Small intestine (tissue), 7 donors: ENCODE measurements around the gene SIPA1L3. TPM values are rescaled to one million over a fixed set of nuclear protein-coding genes. Genes with fewer than 3 reads are reported as not detected.

Source experiments
- DNase-seq, 2 donors: peaks; one replicate each; pipeline versions ENCODE4 v3.0.0 to v3.0.0-alpha.2; 2013
- FAIRE-seq: peaks from 2 replicates; lab custom pipeline; 2012; peaks lifted over from hg19 to GRCh38; lab: Jason Lieb, UNC
- H3K27ac ChIP-seq, 3 donors: one replicate each; pipeline ENCODE4 v1.5.1; 2013; ENCODE audit warnings: low read length in 2 of 3, mild to moderate bottlenecking in 2 of 3, control low read depth in 1 of 3, inconsistent platforms in 1 of 3, low read depth in 1 of 3, moderate library complexity in 1 of 3
- H3K27me3 ChIP-seq, 3 donors: one replicate each; pipeline ENCODE4 v1.6.1; 2013; ENCODE audit warnings: low read length in 3 of 3, inconsistent platforms in 1 of 3; ENCODE audit not compliant: control insufficient read depth in 3 of 3, insufficient read depth in 3 of 3
- H3K36me3 ChIP-seq, 3 donors: one replicate each; pipeline ENCODE4 v1.6.1; 2013; ENCODE audit warnings: low read length in 3 of 3, inconsistent platforms in 1 of 3, low read depth in 1 of 3, mild to moderate bottlenecking in 1 of 3, moderate library complexity in 1 of 3; ENCODE audit not compliant: control insufficient read depth in 3 of 3, insufficient read depth in 2 of 3
- H3K4me1 ChIP-seq, 3 donors: one replicate each; pipeline ENCODE4 v1.6.1; 2013; ENCODE audit warnings: low read length in 2 of 3, inconsistent platforms in 1 of 3, low read depth in 1 of 3, mild to moderate bottlenecking in 1 of 3, moderate library complexity in 1 of 3; ENCODE audit not compliant: control insufficient read depth in 3 of 3, insufficient read depth in 2 of 3
- H3K4me3 ChIP-seq, 3 donors: one replicate each; pipeline ENCODE4 v1.5.1; 2013; ENCODE audit warnings: low read length in 3 of 3, control low read depth in 1 of 3, inconsistent platforms in 1 of 3, low read depth in 1 of 3, mild to moderate bottlenecking in 1 of 3, moderate library complexity in 1 of 3
- H3K9me3 ChIP-seq, 2 donors: one replicate each; pipeline ENCODE4 v1.6.1; 2013; ENCODE audit warnings: low read depth in 1 of 2, low read length in 1 of 2; ENCODE audit not compliant: control insufficient read depth in 2 of 2, insufficient read depth in 1 of 2
- WGBS, 3 donors: extraction: QIAGEN DNeasy Blood & Tissue Kit; methylation state at CpG; one replicate each; pipeline ENCODE4 v1.1.7; 2013; 5-methylcytosine and 5-hydroxymethylcytosine counted together
- polyA plus RNA-seq, 4 donors: library from polyadenylated mRNA; stranded (reverse) in 3 of 4; unstranded in 1 of 4; fragments of 200-250 nt in 3 of 4; fragments of 120-200 nt in 1 of 4; gene quantifications; one replicate each; pipeline versions ENCODE4 v1.2.1 to v1.2.3, GENCODE V29; 2013
- donor health status: healthy with polysubstance abuse.
- donor health status: control.
- donor health status: control.
- donor health status: Bipolar disorder and iron deficiency.
- donor health status: healthy.

SIPA1L3 gene
- polyA plus RNA-seq, 4 donors = 19.2 to 57.9 (median 34.1) TPM

DNA sequence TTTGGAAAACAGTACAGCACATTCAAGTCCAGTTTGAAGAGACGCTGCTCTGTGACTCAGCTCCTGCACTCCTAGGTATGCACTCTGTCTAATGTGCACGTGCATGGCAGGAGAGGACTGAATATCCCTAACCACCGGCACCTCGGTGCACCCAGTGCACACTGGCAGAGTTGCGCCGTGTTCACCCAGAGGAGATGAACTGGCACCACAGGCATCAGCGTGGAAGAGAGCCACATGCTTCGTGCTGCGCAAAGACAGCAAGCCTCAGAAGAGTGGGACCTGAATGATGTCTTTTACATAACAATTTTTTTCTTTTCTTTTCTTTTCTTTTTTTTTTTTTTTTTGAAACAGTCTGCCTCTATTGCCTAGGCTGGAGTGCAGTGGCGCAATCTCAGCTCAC, 194.7 kb downstream of the SIPA1L3 start:
- Histone ChIP-seq H3K27ac (no peak overlapping the region), H3K9me3 (no peaks in the 10 kb centered on the region), H3K27me3 (no peaks in the 10 kb centered on the region), H3K4me1 (no peaks in the 10 kb centered on the region), H3K36me3 (peaks cover 6 to 76% (median 38%) of the 10 kb centered on the region in 3 donors), H3K4me3 (no peak overlapping the region)
- DNase-seq (no peak), FAIRE-seq (no peak)
- 97 to 98% (median 98%) methylated on average over 10 of the region's 10 CpGs for WGBS, 3 donors

DNA sequence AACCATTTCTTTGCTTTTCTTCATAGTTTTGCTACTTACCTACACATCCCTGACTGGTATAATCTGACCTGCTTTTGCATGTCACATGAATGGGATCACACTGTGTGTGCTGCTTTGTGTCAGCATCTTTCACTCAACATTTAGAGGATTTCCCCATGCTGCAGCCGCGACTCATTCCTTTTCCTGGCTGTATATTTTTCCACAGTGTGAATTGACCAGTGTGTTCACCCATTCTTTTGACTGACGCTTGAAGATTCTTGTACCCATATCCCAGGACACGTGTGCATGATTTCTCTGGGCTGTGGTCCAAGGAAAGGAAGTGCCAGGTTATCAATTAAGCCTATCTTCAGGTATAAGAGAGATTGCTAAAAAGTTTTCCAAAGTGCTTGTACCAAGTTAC, 198.6 kb downstream of the SIPA1L3 start:
- Histone ChIP-seq H3K4me1 (no peaks in the 10 kb centered on the region), H3K36me3 (peaks cover 12 to 87% (median 42%) of the 10 kb centered on the region in 3 donors), H3K4me3 (no peak overlapping the region), H3K9me3 (no peaks in the 10 kb centered on the region), H3K27ac (no peak overlapping the region), H3K27me3 (no peaks in the 10 kb centered on the region)
- DNase-seq = no peak
- WGBS, 3 donors = 88 to 94% (median 89%) methylated on average over 4 of the region's 4 CpGs
- FAIRE-seq = no peak

DNA sequence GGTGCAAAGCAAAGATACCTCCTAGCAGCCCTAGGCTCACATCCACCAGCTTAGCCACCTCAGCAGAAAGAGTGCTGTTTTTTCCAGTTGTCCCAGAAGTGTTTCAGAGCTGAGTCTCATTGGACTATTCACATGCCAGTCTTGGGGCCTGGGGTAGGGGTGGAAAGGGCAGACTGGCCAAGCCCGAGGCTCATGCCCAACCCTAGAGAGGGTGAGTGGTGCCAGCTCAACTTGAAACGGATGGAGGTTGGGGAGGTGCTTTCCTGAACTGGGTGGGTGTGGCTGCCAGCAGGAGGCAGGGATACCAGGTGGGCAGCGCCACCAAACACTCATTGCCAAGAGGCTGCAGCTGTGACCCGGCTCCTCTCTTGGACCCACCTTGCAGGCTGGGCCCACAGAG, 200.1 kb downstream of the SIPA1L3 start:
- WGBS, 3 donors = 79 to 86% (median 79%) methylated on average over 4 of the region's 4 CpGs
- Histone ChIP-seq H3K27ac (no peak overlapping the region), H3K27me3 (no peaks in the 10 kb centered on the region), H3K9me3 (no peaks in the 10 kb centered on the region), H3K4me3 (no peak overlapping the region), H3K4me1 (no peaks in the 10 kb centered on the region), H3K36me3 (peaks cover 11 to 87% (median 38%) of the 10 kb centered on the region in 3 donors)
- DNase-seq = no peak
- no peak for FAIRE-seq

DNA sequence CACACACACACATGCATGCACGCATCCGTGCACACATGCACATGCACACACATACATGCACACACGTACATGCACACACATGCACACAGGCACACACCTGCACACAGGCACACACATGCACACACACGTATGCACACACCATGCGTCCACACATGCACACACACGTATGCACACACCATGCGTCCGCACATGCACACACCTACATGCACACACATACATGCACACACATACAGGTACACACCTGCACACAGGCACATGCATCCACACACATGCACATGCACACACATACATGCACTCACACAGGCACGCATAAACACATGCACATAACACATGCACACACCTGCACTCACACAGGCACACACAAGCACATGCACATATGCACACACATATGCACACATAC, 204.9 kb downstream of the SIPA1L3 start:
- H3K4me3 ChIP-seq = no peak overlapping the region
- no peaks in the 10 kb centered on the region for H3K4me1 ChIP-seq
- DNase-seq (no peak), FAIRE-seq (no peak)
- no peak overlapping the region for H3K27ac ChIP-seq
- H3K36me3 ChIP-seq = peaks cover 8 to 82% (median 30%) of the 10 kb centered on the region in 3 donors
- no peaks in the 10 kb centered on the region for H3K27me3 ChIP-seq
- WGBS, 3 donors = 97 to 98% (median 98%) methylated on average over 9 of the region's 9 CpGs
- H3K9me3 ChIP-seq = no peaks in the 10 kb centered on the region

DNA sequence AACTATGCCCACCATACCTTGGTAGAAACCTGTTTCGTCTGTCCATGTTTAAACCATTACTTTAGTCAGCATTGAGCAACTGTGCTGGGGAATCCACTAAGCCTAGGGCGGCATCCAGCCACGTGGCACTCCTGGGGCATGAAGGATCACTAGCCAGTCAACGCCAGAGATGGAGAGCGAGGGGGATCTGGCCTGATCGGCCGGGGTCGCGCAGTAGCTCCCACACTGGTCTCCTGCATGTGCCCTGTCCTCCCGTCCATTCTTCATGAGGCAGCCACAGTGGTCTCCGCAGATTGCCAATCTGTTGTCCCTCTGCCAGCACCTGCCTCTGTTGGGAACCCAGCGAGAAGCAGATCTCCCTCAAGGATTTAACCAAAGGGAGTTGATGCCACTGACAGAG, 207.6 kb downstream of the SIPA1L3 start:
- no peak overlapping the region for H3K27ac ChIP-seq
- peaks cover 13 to 91% (median 31%) of the 10 kb centered on the region in 3 donors for H3K36me3 ChIP-seq

DNA sequence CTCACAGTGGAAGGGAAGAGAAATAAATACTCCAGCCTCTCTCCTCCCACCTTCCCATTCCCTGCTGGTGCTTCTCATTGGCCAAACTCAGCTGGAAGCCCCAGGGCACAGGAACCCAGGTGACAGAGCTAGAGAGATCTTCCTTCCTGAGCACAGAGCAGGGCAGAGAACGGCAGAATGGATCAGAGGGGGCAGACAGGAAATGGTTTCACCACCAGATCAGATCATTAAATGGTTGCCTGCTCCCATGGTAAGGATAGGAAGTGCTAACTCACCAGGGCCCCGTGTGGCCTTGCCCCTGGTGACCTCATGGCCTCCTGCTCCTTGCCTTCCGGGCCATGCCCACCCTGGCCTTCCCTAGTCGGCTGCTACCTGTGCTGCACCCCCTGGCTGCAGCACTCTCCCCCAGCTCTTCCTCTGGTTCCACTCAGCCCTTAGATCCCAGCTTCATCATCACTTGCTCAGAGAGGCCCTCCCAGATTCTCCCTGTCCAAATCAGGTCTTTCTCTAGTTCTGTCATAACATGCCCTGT, 208.3 kb downstream of the SIPA1L3 start:
- Histone ChIP-seq H3K4me1 (no peaks in the 10 kb centered on the region), H3K4me3 (no peak overlapping the region), H3K27ac (no peak overlapping the region), H3K9me3 (peaks cover 0 to 18% of the 10 kb centered on the region in 2 donors), H3K36me3 (peaks cover 10 to 91% (median 31%) of the 10 kb centered on the region in 3 donors), H3K27me3 (no peaks in the 10 kb centered on the region)
- 56 to 67% (median 66%) methylated on average over 4 of the region's 4 CpGs for WGBS, 3 donors
- DNase-seq = no peak
- FAIRE-seq = no peak

More for the DNA sequence above, 207.6 kb downstream of the SIPA1L3 start:
- peaks cover 0 to 11% of the 10 kb centered on the region in 2 donors for H3K9me3 ChIP-seq
- WGBS, 3 donors = 95 to 97% (median 96%) methylated on average over 12 of the region's 12 CpGs
- DNase-seq (no peak), FAIRE-seq (no peak)
- H3K27me3 ChIP-seq = no peaks in the 10 kb centered on the region
- H3K4me1 ChIP-seq = no peaks in the 10 kb centered on the region
- no peak overlapping the region for H3K4me3 ChIP-seq

DNA sequence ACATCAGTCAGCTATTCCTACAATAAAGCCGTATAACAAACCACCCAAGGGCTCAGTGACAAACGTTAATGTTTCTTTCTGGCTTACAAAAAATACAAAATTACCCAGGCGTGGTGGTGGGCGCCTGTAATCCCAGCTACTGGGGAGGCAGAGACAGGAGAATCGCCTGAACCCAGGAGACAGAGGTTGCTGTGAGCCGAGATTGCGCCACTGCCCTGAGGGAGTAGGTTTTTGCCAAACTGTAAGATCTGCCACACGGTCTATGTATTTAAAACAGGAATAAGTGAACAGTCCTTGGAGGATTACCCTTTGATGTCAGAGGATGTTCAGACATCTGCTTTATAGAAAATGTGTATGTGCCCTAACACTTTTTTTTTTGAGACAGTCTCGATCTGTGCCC, 211.2 kb downstream of the SIPA1L3 start:
- no peaks in the 10 kb centered on the region for H3K27me3 ChIP-seq
- WGBS, 3 donors = 86 to 93% (median 88%) methylated on average over 9 of the region's 9 CpGs
- H3K9me3 ChIP-seq = peaks cover 1 to 41% of the 10 kb centered on the region in 2 donors
- H3K4me3 ChIP-seq = no peak overlapping the region
- no peak overlapping the region for H3K27ac ChIP-seq
- no peak for DNase-seq
- H3K36me3 ChIP-seq = peaks cover 13 to 89% (median 35%) of the 10 kb centered on the region in 3 donors
- H3K4me1 ChIP-seq = no peaks in the 10 kb centered on the region
- FAIRE-seq = no peak

DNA sequence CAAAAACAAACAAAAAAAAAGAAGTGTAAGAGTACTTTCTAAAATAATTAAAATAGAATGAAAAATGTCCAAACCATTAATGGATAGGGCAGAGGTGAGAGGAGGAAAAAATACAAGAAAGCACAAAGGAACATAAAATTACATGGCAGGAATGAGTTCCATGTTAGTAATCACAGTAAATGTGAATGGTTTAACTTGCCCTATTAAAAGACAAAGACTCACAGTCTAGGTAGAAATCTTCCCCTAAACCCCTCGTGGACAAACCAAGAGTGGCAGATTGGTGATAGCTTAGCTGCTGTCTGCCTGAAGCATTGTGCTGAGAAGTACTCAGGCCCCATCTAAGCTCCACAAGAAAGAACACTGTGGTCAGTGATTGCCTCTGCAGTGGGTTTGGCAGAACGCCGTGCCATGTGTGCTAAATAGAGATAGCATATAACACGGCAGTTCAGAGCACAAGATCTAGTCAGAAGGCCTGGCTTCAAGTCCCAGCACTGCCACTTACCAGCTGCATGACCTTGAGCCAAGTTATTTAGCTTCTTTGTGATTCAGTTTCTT, 213.5 kb downstream of the SIPA1L3 start:
- FAIRE-seq (no peak), DNase-seq (no peak)
- no peaks in the 10 kb centered on the region for H3K27me3 ChIP-seq
- 91 to 95% (median 94%) methylated on average over 4 of the region's 4 CpGs for WGBS, 3 donors
- no peak overlapping the region for H3K4me3 ChIP-seq
- no peak overlapping the region for H3K27ac ChIP-seq
- peaks cover 1 to 49% of the 10 kb centered on the region in 2 donors for H3K9me3 ChIP-seq
- no peaks in the 10 kb centered on the region for H3K4me1 ChIP-seq
- peaks cover 13 to 72% (median 32%) of the 10 kb centered on the region in 3 donors for H3K36me3 ChIP-seq
